OCI-LY1 (cell line): ENCODE results near the gene FAM81A.

ENCODE experiments used
- H2AFZ ChIP-seq: fragments of 200-600 bp; sonication (generic), shearing (Covaris generic); 2 replicates; pipeline ENCODE4 v1.6.0; 2014; ENCODE audit warnings: antibody characterized with exemption, mild to moderate bottlenecking, low read length
- H3F3A ChIP-seq: fragments of 200-600 bp; sonication (generic), shearing (Covaris generic); 2 replicates; pipeline ENCODE4 v1.6.0; 2014; ENCODE audit warnings: mild to moderate bottlenecking, antibody characterized with exemption, low read length, moderate library complexity; ENCODE audit not compliant: insufficient read depth
- H3K27ac ChIP-seq: fragments of 200-600 bp; sonication (generic); 2 replicates; pipeline ENCODE4 v1.5.1; 2014; ENCODE audit warnings: low read length, mixed run types, mild to moderate bottlenecking, low read depth; ENCODE audit not compliant: poor library complexity, severe bottlenecking
- H3K27me3 ChIP-seq: fragments of 200-600 bp; sonication (generic); 2 replicates; pipeline ENCODE4 v1.6.0; 2014; ENCODE audit warnings: antibody characterized with exemption, mild to moderate bottlenecking, low read length, moderate library complexity; ENCODE audit not compliant: insufficient read depth
- H3K36me3 ChIP-seq: fragments of 200-600 bp; sonication (generic); 2 replicates; pipeline ENCODE4 v1.6.1; 2014; ENCODE audit warnings: mild to moderate bottlenecking, antibody characterized with exemption, low read length, moderate library complexity, mixed read lengths; ENCODE audit not compliant: insufficient read depth
- H3K4me1 ChIP-seq: fragments of 200-600 bp; sonication (generic); 2 replicates; pipeline ENCODE4 v1.5.1; 2014; ENCODE audit warnings: mild to moderate bottlenecking, low read length, moderate library complexity; ENCODE audit not compliant: insufficient read depth, severe bottlenecking
- H3K4me2 ChIP-seq: fragments of 200-600 bp; sonication (generic), shearing (Covaris generic); 2 replicates; pipeline ENCODE4 v1.6.1; 2014; ENCODE audit warnings: low read length
- H3K4me3 ChIP-seq: fragments of 200-600 bp; sonication (generic); 2 replicates; pipeline ENCODE4 v1.5.1; 2014; ENCODE audit warnings: low read length, low read depth, mild to moderate bottlenecking, mixed read lengths; ENCODE audit not compliant: poor library complexity, severe bottlenecking
- H3K79me2 ChIP-seq: fragments of 200-600 bp; shearing (Covaris generic); 2 replicates; pipeline ENCODE4 v1.6.1; 2016; ENCODE audit warnings: mixed run types, low read length, mixed read lengths; ENCODE audit not compliant: insufficient read depth
- H3K9ac ChIP-seq: fragments of 200-600 bp; sonication (generic), shearing (Covaris generic); 2 replicates; pipeline ENCODE4 v1.6.1; 2014; ENCODE audit warnings: mild to moderate bottlenecking, low read length, mixed read lengths
- H3K9me2 ChIP-seq: fragments of 200-600 bp; sonication (generic), shearing (Covaris generic); 2 replicates; pipeline ENCODE4 v1.6.1; 2014; ENCODE audit warnings: low read depth, mild to moderate bottlenecking, low read length, mixed read lengths
- H3K9me3 ChIP-seq: fragments of 200-600 bp; shearing (Covaris generic); 2 replicates; pipeline ENCODE4 v1.6.1; 2014; ENCODE audit warnings: low read length, mixed read lengths
- H4K20me1 ChIP-seq: fragments of 200-600 bp; sonication (generic), shearing (Covaris generic); 2 replicates; pipeline ENCODE4 v1.6.0; 2016; ENCODE audit warnings: mild to moderate bottlenecking, low read length; ENCODE audit not compliant: insufficient read depth
- EZH2 ChIP-seq: fragments of 200-600 bp; sonication (generic), shearing (Covaris generic); IDR thresholded peaks from 2 replicates; pipeline ENCODE4 v1.8.0; 2017; ENCODE audit warnings: borderline replicate concordance, mixed run types, mild to moderate bottlenecking, antibody characterized with exemption, low read length, moderate library complexity, mixed read lengths
- TF ChIP-seq, protein P1 (sequence below): fragments of 200-600 bp; sonication (generic), shearing (Covaris generic); IDR thresholded peaks from 2 replicates; pipeline ENCODE4 v1.5.1; 2017; ENCODE audit warnings: mild to moderate bottlenecking, antibody characterized with exemption, low read length, moderate library complexity, mixed read lengths

FAM81A gene

DNA sequence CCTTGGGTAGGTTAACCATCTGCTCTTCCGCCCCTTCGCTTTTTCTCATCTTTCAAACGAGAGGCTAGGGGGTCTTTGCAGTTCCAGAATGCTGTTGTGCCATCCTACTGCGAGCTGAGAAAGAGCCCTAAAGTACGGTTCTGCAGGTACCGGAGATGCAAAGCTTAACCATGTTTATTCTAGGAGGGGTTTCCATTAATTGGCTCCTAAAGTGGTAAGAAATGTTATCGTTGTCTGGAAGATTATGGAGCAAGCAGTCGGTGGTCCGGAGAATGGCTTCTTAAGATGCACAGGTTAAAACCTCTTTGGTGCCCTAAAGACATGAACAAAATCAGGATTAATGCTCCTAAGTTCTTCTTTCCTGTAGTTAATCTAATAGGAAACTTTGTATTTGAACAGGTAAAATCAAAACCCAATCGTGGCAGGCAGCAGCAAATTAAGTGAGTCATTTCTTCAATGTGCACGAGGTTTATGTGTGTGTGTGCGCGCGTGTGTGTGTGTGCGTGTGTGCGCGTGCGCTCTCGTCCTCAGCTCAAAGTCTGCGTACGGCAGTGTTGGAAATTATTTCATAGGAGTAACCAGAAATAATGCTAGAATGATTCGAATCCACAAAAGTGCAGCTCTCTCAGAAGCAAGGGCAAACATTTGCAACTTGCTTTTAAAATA, 772 bp downstream of the FAM81A start:
- H3K9me2 ChIP-seq: no peaks in the 10 kb centered on the region
- no peaks in the 10 kb centered on the region for H4K20me1 ChIP-seq
- H3K4me1 ChIP-seq: peaks cover 74% of the 10 kb centered on the region
- TF ChIP-seq EZH2: no peak
- TF ChIP-seq, protein P1, sequence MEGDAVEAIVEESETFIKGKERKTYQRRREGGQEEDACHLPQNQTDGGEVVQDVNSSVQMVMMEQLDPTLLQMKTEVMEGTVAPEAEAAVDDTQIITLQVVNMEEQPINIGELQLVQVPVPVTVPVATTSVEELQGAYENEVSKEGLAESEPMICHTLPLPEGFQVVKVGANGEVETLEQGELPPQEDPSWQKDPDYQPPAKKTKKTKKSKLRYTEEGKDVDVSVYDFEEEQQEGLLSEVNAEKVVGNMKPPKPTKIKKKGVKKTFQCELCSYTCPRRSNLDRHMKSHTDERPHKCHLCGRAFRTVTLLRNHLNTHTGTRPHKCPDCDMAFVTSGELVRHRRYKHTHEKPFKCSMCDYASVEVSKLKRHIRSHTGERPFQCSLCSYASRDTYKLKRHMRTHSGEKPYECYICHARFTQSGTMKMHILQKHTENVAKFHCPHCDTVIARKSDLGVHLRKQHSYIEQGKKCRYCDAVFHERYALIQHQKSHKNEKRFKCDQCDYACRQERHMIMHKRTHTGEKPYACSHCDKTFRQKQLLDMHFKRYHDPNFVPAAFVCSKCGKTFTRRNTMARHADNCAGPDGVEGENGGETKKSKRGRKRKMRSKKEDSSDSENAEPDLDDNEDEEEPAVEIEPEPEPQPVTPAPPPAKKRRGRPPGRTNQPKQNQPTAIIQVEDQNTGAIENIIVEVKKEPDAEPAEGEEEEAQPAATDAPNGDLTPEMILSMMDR: no peak
- peaks cover 42% of the 10 kb centered on the region for H3K36me3 ChIP-seq
- H3K27ac ChIP-seq: peak overlapping the region; percentile 83
- peaks cover 44% of the 10 kb centered on the region for H3K79me2 ChIP-seq
- no peaks in the 10 kb centered on the region for H3F3A ChIP-seq
- peak overlapping the region; percentile 86 for H3K4me3 ChIP-seq
- no peaks in the 10 kb centered on the region for H3K9me3 ChIP-seq
- peak overlapping the region; percentile 95 for H3K9ac ChIP-seq
- peak overlapping the region; percentile 79 for H3K4me2 ChIP-seq
- no peak overlapping the region for H2AFZ ChIP-seq
- H3K27me3 ChIP-seq: no peaks in the 10 kb centered on the region

DNA sequence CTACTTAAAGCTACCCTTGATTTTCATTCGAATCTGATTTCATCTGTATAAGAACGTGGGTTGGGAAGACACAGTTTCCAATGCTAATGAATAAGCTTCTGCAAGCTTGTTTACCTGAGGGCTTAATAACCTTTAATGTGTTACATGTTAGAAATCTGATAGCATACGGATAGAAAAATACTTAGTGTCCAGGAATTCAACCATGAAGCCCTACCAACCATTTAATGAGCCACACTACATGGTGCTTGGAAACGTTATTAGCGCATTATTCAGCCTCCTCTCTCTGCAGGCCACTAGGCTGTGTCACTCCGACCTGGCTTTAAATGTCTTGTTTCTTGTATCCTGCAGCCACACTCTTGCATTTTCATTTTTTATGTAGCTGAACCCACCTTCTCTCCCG, 1.6 kb downstream of the FAM81A start:
- Histone ChIP-seq H3K4me1 (peaks cover 81% of the 10 kb centered on the region), H3K9ac (peak overlapping the region; percentile 95), H3K4me3 (peak overlapping the region; percentile 86), H3K9me2 (no peaks in the 10 kb centered on the region), H2AFZ (no peak overlapping the region), H3K79me2 (peaks cover 45% of the 10 kb centered on the region), H3K36me3 (peaks cover 51% of the 10 kb centered on the region), H3K27ac (peak overlapping the region; percentile 83), H3K4me2 (peak overlapping the region; percentile 79), H3K9me3 (no peaks in the 10 kb centered on the region), H3F3A (no peaks in the 10 kb centered on the region), H4K20me1 (no peaks in the 10 kb centered on the region), H3K27me3 (no peaks in the 10 kb centered on the region)
- TF ChIP-seq, protein P1: no peak
- TF ChIP-seq EZH2: no peak

DNA sequence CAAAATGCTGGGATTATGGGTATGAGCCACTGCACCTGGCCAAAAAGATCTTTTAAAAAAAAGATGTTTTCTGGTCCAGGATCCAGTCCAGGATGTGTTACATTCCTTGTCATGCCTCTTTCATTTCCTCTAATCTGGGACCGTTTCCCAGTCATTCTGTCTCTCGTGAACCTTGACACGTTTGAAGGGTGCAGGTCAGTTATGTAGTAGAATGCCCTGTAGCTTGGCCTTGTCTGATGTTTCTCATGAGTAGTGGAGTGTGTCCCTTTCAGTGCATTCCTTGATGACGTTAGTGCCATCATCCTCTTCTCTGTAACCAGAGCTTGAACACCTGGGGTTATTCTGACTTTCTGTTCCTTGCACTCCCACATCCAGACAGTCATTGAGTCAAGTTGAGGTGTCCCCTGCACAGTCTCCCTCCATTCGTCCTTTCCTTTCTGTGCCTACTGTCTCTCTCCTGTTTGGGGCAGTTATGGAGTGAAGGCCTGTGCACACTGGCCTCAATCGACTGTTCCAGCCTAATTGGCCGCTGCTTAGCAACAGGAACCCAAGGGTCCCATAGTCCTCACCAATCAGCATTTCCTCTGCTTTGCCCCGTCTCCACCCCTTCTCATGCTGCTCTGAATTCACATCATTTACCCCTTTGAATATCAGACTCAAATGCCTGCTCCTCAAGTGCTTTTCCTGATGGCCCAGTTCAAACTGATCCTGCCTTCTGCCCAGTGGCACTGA, 5.5 kb downstream of the FAM81A start:
- Histone ChIP-seq H3K27ac (peak overlapping the region; percentile 48), H3K79me2 (peaks cover 73% of the 10 kb centered on the region), H3K4me1 (peaks cover 68% of the 10 kb centered on the region), H4K20me1 (no peaks in the 10 kb centered on the region), H3K27me3 (no peaks in the 10 kb centered on the region), H3K9me3 (no peaks in the 10 kb centered on the region), H2AFZ (no peak overlapping the region), H3K4me3 (no peak overlapping the region), H3F3A (no peaks in the 10 kb centered on the region), H3K9me2 (no peaks in the 10 kb centered on the region), H3K36me3 (peaks cover 88% of the 10 kb centered on the region), H3K4me2 (peak overlapping the region; percentile 39), H3K9ac (no peak overlapping the region; the same call in 1 of the 2 replicates)
- no peak for TF ChIP-seq EZH2
- TF ChIP-seq, protein P1: no peak
